ENCODE data around the gene CAV1. TPM values are rescaled to one million over a fixed set of nuclear protein-coding genes. Genes with fewer than 3 reads are reported as not detected.

CAV1 gene
- total RNA-seq, 4 donors from 2014 or later = 183 to 351 (median 300) TPM

DNA sequence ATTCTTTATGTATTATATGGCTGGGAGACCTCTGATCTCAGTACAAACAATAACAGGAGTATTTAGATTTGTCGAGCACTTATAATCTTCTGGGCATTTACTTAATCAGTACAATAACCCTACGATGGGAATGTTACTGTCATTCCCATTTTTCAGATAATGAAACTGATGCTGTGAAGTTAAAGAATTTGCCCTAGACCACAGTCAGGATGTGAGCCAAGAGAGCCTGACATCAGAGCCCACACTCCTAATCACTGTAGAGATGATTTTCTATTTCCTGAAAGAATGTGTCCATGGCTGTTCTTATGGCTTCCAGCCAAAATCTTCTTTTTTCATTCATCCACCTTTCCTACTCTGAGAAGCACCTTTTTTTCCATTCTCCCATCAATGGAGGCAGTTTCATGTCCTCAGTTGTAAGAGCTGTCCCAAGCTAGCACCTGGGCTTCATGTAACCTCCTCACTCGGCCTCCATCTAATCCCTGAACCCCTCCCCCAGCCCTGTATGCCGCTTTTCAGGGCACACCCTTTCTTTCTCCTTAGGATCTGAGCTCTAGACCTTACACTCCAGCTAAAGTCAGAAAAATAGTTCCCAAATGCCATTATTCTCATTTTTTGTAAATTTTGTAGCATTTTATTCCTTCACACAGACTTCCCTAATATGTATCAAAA, 12.2 kb upstream of the CAV1 start:
- H3K27me3 ChIP-seq = no peaks in the 10 kb centered on the region
- intact Hi-C loops (cut with DNase I; ENCODE audit: low total_unique reads) = no loop called here
- peak overlapping the region; percentile 70 to 75 for H3K27ac ChIP-seq
- DNase-seq = no peak
- no peaks in the 10 kb centered on the region for H3K36me3 ChIP-seq
- H3K9me3 ChIP-seq = no peaks in the 10 kb centered on the region
- TF ChIP-seq POLR2A (IDR thresholded peaks at IDR 0.05) = no peak
- TF ChIP-seq, protein P1, sequence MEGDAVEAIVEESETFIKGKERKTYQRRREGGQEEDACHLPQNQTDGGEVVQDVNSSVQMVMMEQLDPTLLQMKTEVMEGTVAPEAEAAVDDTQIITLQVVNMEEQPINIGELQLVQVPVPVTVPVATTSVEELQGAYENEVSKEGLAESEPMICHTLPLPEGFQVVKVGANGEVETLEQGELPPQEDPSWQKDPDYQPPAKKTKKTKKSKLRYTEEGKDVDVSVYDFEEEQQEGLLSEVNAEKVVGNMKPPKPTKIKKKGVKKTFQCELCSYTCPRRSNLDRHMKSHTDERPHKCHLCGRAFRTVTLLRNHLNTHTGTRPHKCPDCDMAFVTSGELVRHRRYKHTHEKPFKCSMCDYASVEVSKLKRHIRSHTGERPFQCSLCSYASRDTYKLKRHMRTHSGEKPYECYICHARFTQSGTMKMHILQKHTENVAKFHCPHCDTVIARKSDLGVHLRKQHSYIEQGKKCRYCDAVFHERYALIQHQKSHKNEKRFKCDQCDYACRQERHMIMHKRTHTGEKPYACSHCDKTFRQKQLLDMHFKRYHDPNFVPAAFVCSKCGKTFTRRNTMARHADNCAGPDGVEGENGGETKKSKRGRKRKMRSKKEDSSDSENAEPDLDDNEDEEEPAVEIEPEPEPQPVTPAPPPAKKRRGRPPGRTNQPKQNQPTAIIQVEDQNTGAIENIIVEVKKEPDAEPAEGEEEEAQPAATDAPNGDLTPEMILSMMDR (IDR thresholded peaks at IDR 0.05) = no peak
- H3K4me3 ChIP-seq = no peak overlapping the region
- no peaks in the 10 kb centered on the region for H3K4me1 ChIP-seq

DNA sequence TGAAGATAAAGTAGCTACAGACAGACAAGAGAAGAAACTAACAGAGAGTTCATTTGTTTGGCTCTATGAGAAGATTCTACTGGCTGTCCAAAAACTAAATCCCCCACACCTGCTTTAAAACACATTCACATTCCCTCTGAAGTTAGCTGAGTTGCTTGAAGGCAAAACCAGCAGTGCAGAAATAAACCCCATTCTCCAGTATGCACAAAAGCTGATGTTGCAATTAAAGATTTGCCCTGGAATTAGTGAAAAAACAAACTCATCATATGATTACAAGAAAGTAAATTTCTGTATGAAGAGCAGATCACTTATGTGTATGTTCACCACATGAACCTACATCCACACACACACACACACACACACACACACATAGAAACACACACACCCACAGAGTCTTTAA, 9.3 kb upstream of the CAV1 start:
- Histone ChIP-seq H3K4me3 (no peak overlapping the region), H3K4me1 (no peaks in the 10 kb centered on the region), H3K36me3 (no peaks in the 10 kb centered on the region), H3K27me3 (no peaks in the 10 kb centered on the region), H3K9me3 (no peaks in the 10 kb centered on the region), H3K27ac (no peak overlapping the region)
- no peak for DNase-seq
- no peak for TF ChIP-seq POLR2A (IDR thresholded peaks at IDR 0.05)
- TF ChIP-seq, protein P1 (IDR thresholded peaks at IDR 0.05) = no peak
- intact Hi-C loops (cut with DNase I; ENCODE audit: low total_unique reads) = no loop called here

DNA sequence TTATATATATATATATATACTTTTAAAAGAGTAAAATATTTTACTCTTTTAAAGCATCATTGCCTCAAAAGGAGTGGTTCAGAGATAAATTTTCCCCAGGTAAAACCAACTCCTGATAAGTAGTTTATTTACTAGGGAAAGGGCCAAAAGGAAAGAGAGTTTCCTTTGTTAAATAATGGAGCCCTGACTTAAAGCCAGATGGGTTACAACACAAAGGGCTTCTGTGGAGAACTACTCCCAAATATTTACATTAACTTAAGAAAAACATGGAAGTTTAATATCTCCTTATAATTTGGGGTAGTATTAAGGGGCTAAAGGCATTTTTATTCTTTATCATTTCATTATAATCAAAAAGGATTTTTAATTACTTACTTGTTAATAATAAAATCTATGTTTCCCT, 8.5 kb upstream of the CAV1 start:
- H3K4me3 ChIP-seq = no peak overlapping the region
- TF ChIP-seq, protein P1 (IDR thresholded peaks at IDR 0.05) = no peak
- TF ChIP-seq POLR2A (IDR thresholded peaks at IDR 0.05) = no peak
- no peaks in the 10 kb centered on the region for H3K4me1 ChIP-seq
- intact Hi-C loops (cut with DNase I; ENCODE audit: low total_unique reads) = no loop called here
- no peak for DNase-seq
- H3K36me3 ChIP-seq = no peaks in the 10 kb centered on the region
- no peaks in the 10 kb centered on the region for H3K27me3 ChIP-seq
- no peak overlapping the region for H3K27ac ChIP-seq
- H3K9me3 ChIP-seq = no peaks in the 10 kb centered on the region

DNA sequence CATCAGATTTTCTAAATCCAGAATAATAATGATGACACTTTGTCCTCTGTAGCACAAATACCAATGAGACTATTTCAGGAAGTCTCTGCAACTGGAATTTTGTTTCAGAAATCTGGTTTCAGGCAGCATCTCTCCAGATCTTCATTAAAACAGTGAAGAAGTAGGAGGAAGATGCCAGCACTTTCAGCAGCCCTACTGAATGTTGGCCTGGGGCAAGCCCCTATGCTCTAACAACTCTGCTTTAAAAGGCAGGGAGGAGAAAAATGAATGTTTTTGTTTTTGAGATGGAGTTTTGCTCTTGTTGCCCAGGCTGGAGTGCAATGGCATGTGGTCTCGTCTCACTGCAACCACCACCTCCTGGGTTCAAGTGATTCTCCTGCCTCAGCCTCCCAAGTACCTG, 7.2 kb upstream of the CAV1 start:
- no peak overlapping the region for H3K27ac ChIP-seq
- no peak for TF ChIP-seq POLR2A (IDR thresholded peaks at IDR 0.05)
- TF ChIP-seq, protein P1 (IDR thresholded peaks at IDR 0.05) = no peak
- H3K27me3 ChIP-seq = no peaks in the 10 kb centered on the region
- no peak for DNase-seq
- H3K36me3 ChIP-seq = no peaks in the 10 kb centered on the region
- no peak overlapping the region for H3K4me3 ChIP-seq
- H3K4me1 ChIP-seq = no peaks in the 10 kb centered on the region
- intact Hi-C loops (cut with DNase I; ENCODE audit: low total_unique reads) = no loop called here
- no peaks in the 10 kb centered on the region for H3K9me3 ChIP-seq

DNA sequence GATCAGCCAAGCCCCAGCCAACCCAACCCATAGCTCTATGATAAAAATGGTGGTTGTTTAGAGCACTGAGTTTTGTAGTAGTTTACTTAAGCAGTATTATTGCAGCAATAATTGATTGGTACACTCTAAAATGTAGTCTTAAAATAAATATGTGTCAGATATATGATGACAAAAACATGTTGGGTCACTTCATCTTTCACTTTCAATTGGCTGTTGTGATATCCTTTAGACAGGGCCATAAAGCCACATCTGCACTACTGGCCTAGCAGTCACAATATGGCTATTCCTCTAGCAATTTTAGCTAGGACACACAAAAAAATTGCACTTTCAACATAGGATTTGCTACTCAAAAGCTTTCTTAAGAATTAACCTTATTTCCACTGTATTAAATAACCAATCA, 5.9 kb upstream of the CAV1 start:
- no peaks in the 10 kb centered on the region for H3K9me3 ChIP-seq
- intact Hi-C loops (cut with DNase I; ENCODE audit: low total_unique reads) = no loop called here
- H3K36me3 ChIP-seq = no peaks in the 10 kb centered on the region
- no peak for DNase-seq
- no peak overlapping the region for H3K27ac ChIP-seq
- no peak overlapping the region for H3K4me3 ChIP-seq
- no peaks in the 10 kb centered on the region for H3K27me3 ChIP-seq
- no peak for TF ChIP-seq POLR2A (IDR thresholded peaks at IDR 0.05)
- TF ChIP-seq, protein P1 (IDR thresholded peaks at IDR 0.05) = no peak
- no peaks in the 10 kb centered on the region for H3K4me1 ChIP-seq
